ENCODE measurements around the gene DIAPH2.

DNA sequence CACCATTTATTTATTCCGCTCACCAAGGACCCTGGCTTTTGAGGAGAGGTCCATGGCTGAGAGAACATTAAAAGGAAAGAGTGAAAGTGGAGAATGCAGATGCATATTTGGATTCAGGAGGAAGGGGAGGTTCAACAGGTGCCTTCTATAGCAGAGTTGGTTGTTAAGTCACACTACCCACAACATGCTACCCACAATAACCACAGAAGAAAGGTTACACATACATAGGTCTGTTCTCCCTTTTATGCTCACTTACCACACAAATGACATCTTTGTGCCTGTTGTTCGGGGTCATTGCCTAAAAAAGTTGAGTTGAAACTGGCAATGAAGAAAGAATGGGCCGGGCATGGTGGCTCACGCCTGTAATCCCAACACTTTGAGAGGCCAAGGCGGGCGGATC is 786.4 kb downstream of the DIAPH2 start:
- TF ChIP-seq, protein P1, sequence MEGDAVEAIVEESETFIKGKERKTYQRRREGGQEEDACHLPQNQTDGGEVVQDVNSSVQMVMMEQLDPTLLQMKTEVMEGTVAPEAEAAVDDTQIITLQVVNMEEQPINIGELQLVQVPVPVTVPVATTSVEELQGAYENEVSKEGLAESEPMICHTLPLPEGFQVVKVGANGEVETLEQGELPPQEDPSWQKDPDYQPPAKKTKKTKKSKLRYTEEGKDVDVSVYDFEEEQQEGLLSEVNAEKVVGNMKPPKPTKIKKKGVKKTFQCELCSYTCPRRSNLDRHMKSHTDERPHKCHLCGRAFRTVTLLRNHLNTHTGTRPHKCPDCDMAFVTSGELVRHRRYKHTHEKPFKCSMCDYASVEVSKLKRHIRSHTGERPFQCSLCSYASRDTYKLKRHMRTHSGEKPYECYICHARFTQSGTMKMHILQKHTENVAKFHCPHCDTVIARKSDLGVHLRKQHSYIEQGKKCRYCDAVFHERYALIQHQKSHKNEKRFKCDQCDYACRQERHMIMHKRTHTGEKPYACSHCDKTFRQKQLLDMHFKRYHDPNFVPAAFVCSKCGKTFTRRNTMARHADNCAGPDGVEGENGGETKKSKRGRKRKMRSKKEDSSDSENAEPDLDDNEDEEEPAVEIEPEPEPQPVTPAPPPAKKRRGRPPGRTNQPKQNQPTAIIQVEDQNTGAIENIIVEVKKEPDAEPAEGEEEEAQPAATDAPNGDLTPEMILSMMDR (IDR thresholded peaks at IDR 0.05 in 8 of 11, conservative IDR thresholded peaks at IDR 0.05 in 3 of 11): no peak
- no peak for TF ChIP-seq POLR2AphosphoS5 (IDR thresholded peaks at IDR 0.05)

Data from spleen (tissue), 7 donors.